GM18951 (cell line): ENCODE results near the gene KRTAP10-1.
"Not testable (repeated sequence)": the region's sequence is repeated elsewhere in the genome, so short reads cannot be mapped to it uniquely, and the experiment has no call there.

Source experiments
- POLR2A ChIP-seq: IDR thresholded peaks from 4 replicates; pipeline ENCODE4 v1.6.1; 2011; ENCODE audit warnings: mild to moderate bottlenecking; ENCODE audit not compliant: insufficient read length, insufficient read depth; ENCODE audit errors: extremely low read depth
- in situ Hi-C: fragments of 300-500 bp; cut with MboI; formaldehyde crosslinking; loops from one replicate; pipeline ENCODE4 v1.12.0; 2022; ENCODE audit warnings: low sequenced_read_pairs, mixed read lengths, inconsistent platforms; ENCODE audit not compliant: unreplicated experiment

Gene KRTAP10-1

DNA sequence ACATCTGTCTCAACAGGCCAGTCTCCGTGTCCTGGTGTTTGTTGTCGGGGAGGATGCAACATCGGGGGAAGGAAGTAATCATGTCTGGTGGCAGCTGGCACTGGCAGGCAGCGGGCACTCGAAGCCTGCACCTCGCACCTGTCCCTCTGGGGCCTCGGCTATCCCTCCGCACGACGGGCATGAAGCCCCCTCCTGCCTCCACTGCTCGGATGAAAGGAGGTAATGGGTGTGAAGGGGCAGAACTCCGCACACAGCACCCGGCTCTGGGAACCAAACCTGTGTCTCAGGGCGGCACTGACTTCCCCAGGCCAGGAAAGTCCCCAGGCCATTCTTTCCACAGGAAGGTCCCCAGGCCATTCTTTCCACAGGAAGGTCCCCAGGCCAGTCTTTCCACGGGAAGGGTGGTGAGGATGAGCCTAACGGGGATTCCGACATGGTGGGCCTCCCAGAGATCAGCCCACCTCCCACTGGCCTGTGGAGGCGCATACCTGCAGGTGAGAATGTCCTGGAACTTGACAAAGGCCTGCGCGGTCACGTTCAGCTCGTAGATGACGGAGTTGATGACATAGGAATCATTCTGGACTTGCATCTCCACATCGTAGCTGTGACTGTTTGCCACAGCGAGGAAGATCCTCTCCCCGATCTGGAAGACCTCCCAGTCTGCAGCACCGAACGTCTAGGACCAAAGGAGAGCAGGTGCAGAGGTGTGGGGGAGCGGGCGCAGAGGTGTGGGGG, 31.1 kb downstream of the KRTAP10-1 start:
- TF ChIP-seq POLR2A: no peak
- in situ Hi-C loops: no loop called here

DNA sequence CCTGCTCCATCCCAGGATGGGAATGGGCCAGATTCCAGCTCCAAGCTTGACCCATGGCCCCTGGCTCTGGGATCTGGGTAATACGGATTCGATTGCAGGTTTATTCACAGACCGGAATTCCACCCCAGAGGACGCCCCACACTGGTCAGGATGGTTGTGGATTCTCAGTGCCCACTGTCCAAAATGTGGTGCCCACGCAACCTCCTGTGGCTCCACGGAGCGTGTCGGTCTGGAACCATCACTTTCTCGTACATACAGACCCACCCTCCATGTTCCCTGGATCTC, 31.6 kb downstream of the KRTAP10-1 start:
- no peak for TF ChIP-seq POLR2A
- in situ Hi-C loops: no loop called here

DNA sequence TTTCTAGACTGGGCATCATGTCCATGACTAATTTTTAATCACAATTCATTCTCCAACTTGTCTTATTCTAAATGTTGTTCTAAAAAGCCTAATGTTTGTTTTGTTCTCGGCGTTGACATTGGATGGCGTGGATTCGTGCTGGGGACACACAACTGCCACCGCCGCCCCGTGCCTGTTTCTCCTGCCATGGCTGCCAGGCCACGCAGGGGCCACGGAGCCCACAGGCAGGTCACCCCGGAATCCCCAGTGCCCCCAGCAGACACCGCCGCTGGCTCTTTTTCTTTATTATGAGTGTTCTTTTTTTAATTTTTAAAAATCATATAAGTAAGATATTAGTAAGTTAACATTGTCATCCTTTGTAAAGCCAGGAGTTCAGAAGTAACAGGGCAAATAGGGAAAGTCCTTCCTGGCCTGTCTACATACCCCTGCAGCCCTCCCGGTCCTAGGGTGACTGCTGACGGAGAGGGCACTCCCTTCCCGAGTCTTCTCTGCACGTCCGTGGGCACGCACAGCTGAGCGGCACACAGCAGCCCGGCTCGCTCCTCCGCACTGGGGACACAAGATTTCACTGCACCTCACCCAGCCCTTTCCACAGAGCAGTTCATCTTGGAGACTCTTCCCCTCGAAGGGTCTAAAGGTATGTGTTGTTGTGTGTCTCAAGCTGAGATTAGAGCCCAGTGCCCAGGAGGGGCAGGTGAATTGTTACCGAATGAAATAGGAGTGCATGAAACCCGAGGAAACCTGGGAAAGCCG, 32.1 kb downstream of the KRTAP10-1 start:
- in situ Hi-C loops: no loop called here
- no peak for TF ChIP-seq POLR2A

DNA sequence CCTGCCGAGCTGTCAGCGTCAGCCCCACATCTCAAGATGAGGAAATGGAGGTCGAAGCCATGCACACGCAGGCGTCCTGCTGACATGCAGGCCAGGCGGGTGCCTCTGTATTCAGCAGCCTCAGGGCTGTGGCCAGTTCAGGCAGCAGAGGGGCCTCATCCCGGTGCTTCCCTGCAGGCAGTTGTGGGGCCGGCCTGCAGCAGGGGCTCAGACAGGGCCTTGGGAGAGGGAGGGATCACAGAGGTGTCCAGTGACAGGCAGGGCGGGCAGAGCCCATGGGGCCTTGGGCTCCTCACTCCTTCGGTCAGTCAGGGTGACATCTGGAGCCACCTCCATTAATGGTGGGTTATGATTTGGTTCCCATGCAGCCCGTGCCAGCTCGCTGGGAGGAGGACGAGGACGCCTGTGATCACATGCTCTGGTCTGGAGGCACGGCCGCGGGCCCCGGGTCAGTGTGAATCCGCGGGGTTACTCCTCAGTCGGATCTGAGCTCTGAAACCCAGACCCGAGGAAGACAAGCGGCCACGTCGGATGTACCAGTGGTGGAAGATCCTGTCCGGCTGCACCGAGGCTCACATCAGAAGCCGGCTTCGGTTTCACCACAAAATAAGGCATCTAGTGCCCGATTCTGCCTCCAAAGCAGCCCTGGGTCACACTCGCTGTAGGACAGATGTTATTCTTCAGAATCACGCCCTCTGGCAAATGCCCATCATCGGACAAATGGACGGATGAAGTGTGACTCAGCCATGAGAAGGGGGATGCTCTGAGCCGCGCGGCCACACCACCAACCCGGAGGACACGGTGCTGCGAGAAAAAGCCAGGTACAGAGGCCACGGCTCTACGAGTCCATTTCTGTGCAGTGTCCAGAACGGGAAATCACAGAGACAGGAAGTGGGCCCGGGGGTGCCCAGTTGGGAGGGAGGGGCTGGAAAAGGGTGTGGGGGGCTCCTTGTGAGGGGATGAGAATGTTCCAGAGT, 33.4 kb downstream of the KRTAP10-1 start:
- in situ Hi-C loops: no loop called here
- no peak for TF ChIP-seq POLR2A

- TF ChIP-seq POLR2A: no peak
- in situ Hi-C loops: no loop called here
Observed at GRCh38 chr21:44505673-44506278, 34.2 kb downstream of the KRTAP10-1 start.

- no peak for TF ChIP-seq POLR2A
- in situ Hi-C loops: no loop called here
Observed at GRCh38 chr21:44503901-44504399, 36.0 kb downstream of the KRTAP10-1 start.

DNA sequence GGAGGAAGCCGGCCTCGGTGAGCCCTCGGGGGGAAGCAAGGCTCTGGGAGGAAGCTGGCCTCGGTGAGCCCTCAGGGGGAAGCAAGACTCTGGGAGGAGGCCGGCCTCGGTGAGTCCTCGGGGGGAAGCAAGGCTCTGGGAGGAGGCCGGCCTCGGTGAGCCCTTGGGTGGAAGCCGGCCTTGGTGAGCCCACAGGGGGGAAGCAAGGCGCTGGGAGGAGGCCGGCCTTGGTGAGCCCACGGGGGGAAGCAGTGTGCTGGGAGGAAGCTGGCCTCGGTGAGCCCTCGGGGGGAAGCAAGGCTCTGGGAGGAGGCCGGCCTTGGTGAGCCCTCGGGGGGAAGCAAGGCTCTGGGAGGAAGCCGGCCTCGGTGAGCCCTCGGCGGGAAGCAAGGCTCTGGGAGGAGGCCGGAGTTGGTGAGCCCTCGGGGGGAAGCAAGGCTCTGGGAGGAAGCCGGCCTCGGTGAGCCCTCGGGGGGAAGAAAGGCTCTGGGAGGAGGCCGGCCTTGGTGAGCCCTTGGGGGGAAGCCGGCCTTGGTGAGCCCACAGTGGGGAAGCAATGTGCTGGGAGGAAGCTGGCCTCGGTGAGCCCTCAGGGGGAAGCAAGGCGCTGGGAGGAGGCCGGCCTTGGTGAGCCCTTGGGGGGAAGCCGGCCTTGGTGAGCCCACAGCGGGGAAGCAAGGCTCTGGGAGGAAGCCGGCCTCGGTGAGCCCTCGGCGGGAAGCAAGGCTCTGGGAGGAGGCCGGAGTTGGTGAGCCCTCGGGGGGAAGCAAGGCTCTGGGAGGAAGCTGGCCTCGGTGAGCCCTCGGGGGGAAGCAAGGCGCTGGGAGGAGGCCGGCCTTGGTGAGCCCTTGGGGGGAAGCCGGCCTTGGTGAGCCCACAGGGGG, 36.7 kb downstream of the KRTAP10-1 start:
- in situ Hi-C loops: not testable (repeated sequence)

- no peak for TF ChIP-seq POLR2A
- in situ Hi-C loops: no loop called here
Observed at GRCh38 chr21:44502171-44502958, 37.6 kb downstream of the KRTAP10-1 start.

DNA sequence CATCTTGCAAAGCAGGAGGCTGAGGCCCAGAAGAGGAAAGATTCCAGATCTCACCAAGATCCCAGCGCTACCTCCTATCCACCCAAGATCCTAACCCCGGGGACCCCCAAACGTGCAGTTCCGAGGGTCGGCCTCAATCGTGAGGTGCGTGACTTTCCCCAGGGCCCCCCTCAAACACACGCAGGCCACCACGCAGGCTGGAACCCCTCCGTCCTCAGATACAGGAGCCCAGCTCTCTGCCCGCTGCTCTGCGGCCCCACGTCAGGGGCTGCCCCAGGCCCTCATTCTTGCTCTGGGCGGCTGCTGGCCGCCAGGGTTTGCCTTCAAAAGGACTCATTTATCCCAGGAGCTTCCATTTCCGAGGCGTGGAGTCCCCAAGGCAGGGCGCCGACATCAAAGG, 39.9 kb downstream of the KRTAP10-1 start:
- in situ Hi-C loops: no loop called here

DNA sequence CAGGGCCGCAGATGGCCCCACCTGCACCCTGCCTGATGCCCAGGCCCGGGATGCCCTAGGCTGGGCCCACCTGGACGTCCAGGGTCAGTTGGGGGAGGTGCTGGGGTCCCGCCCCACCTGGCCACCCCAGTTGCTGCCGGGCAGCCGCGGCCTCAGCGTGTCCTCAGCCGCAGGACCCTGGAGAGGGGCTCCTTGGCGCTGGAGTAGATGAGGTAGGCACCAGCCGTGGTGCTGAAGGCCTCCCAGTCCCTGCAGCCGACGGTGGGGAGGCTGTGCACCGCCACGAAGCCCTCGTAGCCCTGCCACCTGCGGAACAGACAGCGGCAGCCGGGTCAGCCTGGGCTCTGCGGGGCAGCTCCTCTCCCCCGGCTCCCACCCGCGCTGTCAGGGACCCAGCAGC, 40.4 kb downstream of the KRTAP10-1 start:
- in situ Hi-C loops: no loop called here

More for the DNA sequence above, 39.9 kb downstream of the KRTAP10-1 start:
- TF ChIP-seq POLR2A: no peak

GRCh38 chr21:44499211-44499560, 40.8 kb downstream of the KRTAP10-1 start:
- in situ Hi-C loops: no loop called here
- TF ChIP-seq POLR2A: no peak

More for the DNA sequence above, 40.4 kb downstream of the KRTAP10-1 start:
- no peak for TF ChIP-seq POLR2A
